ENCODE measurements around the gene STK24. TPM values are rescaled to one million over a fixed set of nuclear protein-coding genes. Genes with fewer than 3 reads are reported as not detected.

The STK24 gene
- total and polyA plus RNA-seq, 7 donors: 27.2 to 58.1 (median 34.3) TPM

- Histone ChIP-seq H3K27me3 (ENCODE audit: insufficient read depth in 3 of 3, low read length in 2 of 3) (no peaks in the 10 kb centered on the region), H3K36me3 (ENCODE audit: insufficient read depth in 1 of 2, low read depth in 1 of 2) (no peaks in the 10 kb centered on the region), H3K4me3 (peak overlapping the region; percentile 79), H3K9me3 (no peaks in the 10 kb centered on the region), H3K4me1 (peaks cover 24% of the 10 kb centered on the region), H3K27ac (peak overlapping the region; percentile 97)
- WGBS, 3 donors: 41 to 50% (median 42%) methylated on average over 11 to 13 of the region's 13 CpGs
- peak; percentile 2 to 32 (median 4) for ATAC-seq
- TF ChIP-seq CTCF (IDR thresholded peaks at IDR 0.05): no peak
- DNase-seq: peak in 1 of 2 donors; percentile 52
- intact Hi-C loops (cut with DNase I): loop anchor here (5.0 kb wide), 4 partner anchors 71 to 131 kb away; no protein-coding TSS in a partner anchor
Measured at GRCh38 chr13:98577836-98578285, 954 bp upstream of the STK24 start.

GRCh38 chr13:98576200-98576945 is 534 bp downstream of the STK24 start:
- TF ChIP-seq CTCF (IDR thresholded peaks at IDR 0.05): no peak
- Histone ChIP-seq H3K4me1 (peaks cover 39% of the 10 kb centered on the region), H3K27me3 (ENCODE audit: insufficient read depth in 3 of 3, low read length in 2 of 3) (no peaks in the 10 kb centered on the region), H3K9me3 (no peaks in the 10 kb centered on the region), H3K4me3 (peak overlapping the region; percentile 98), H3K36me3 (ENCODE audit: insufficient read depth in 1 of 2, low read depth in 1 of 2) (no peaks in the 10 kb centered on the region), H3K27ac (peak overlapping the region; percentile 92)
- ATAC-seq: peak; percentile 61 to 77 (median 65)
- peak; percentile 57 to 74 for DNase-seq
- intact Hi-C loops (cut with DNase I): loop anchor here (5.0 kb wide), 4 partner anchors 69 to 129 kb away; no protein-coding TSS in a partner anchor
- WGBS, 3 donors: 1% methylated on average over 37 to 98 of the region's 98 CpGs

GRCh38 chr13:98575904-98576199 is 1.1 kb downstream of the STK24 start:
- H3K4me1 ChIP-seq: peaks cover 43% of the 10 kb centered on the region
- DNase-seq (no peak), ATAC-seq (no peak)
- peak overlapping the region; percentile 98 for H3K4me3 ChIP-seq
- intact Hi-C loops (cut with DNase I): loop anchor here (5.0 kb wide), 4 partner anchors 69 to 129 kb away; no protein-coding TSS in a partner anchor
- peak overlapping the region; percentile 92 for H3K27ac ChIP-seq
- H3K9me3 ChIP-seq: no peaks in the 10 kb centered on the region
- TF ChIP-seq CTCF (IDR thresholded peaks at IDR 0.05): no peak
- no peaks in the 10 kb centered on the region for H3K36me3 ChIP-seq (ENCODE audit: insufficient read depth in 1 of 2, low read depth in 1 of 2)
- WGBS, 3 donors: 0 to 2% (median 1%) methylated on average over 15 of the region's 15 CpGs
- no peaks in the 10 kb centered on the region for H3K27me3 ChIP-seq (ENCODE audit: insufficient read depth in 3 of 3, low read length in 2 of 3)

GRCh38 chr13:98575009-98575903 is 1.7 kb downstream of the STK24 start:
- Histone ChIP-seq H3K36me3 (ENCODE audit: insufficient read depth in 1 of 2, low read depth in 1 of 2) (no peaks in the 10 kb centered on the region), H3K9me3 (no peaks in the 10 kb centered on the region), H3K4me3 (peak overlapping the region; percentile 98), H3K4me1 (peaks cover 49% of the 10 kb centered on the region), H3K27me3 (ENCODE audit: insufficient read depth in 3 of 3, low read length in 2 of 3) (no peaks in the 10 kb centered on the region), H3K27ac (peak overlapping the region; percentile 92)
- intact Hi-C loops (cut with DNase I): loop anchor here (5.0 kb wide), 4 partner anchors 68 to 128 kb away; no protein-coding TSS in a partner anchor
- ATAC-seq (no peak), DNase-seq (no peak)
- TF ChIP-seq CTCF (IDR thresholded peaks at IDR 0.05): no peak
- 31 to 37% (median 35%) methylated on average over 12 of the region's 12 CpGs for WGBS, 3 donors
